D721Med (cell line): ENCODE results near the gene PRPF6.

Experiments used
- DNase-seq: peaks from one replicate; pipeline ENCODE4 v3.0.0; 2011; ENCODE audit warnings: low spot score; ENCODE audit not compliant: insufficient read length
- FAIRE-seq: peaks from 2 replicates; lab custom pipeline; 2011; peaks lifted over from hg19 to GRCh38; lab: Jason Lieb, UNC
- CTCF ChIP-seq: IDR thresholded peaks from 2 replicates; pipeline ENCODE4 v1.5.1; 2012; ENCODE audit warnings: mild to moderate bottlenecking, control low read depth; ENCODE audit not compliant: insufficient read depth; ENCODE audit errors: missing control alignments

The PRPF6 gene

GRCh38 chr20:63955281-63955826 lies 25.6 kb upstream of the PRPF6 start:
- DNase-seq (peak; percentile 68), FAIRE-seq (no peak)
- peak; percentile 34 for TF ChIP-seq CTCF

- DNase-seq, result peak; percentile 94
- no peak for TF ChIP-seq CTCF
- no peak for FAIRE-seq
Observed at GRCh38 chr20:63955827-63956663, 24.9 kb upstream of the PRPF6 start, which contains the start of gene UCKL1. TSS of gene UCKL1 (minus strand) at chr20:63956416. CDS start at chr20:63956372, 44 bp downstream.

GRCh38 chr20:63956664-63957003 lies 24.3 kb upstream of the PRPF6 start:
- TF ChIP-seq CTCF, result no peak
- no peak for DNase-seq
- no peak for FAIRE-seq

- no peak for TF ChIP-seq CTCF
- DNase-seq, result peak; percentile 94
- FAIRE-seq, result no peak
Observed at GRCh38 chr20:63957004-63957689, 23.8 kb upstream of the PRPF6 start.

- DNase-seq, result no peak
- no peak for FAIRE-seq
- TF ChIP-seq CTCF, result no peak
Observed at GRCh38 chr20:63957690-63958441, 23.1 kb upstream of the PRPF6 start.

GRCh38 chr20:63958471-63958870 lies 22.5 kb upstream of the PRPF6 start:
- DNase-seq (no peak), FAIRE-seq (no peak)
- TF ChIP-seq CTCF, result no peak
